HG02884 (cell line): Measurements from ENCODE around the gene SYNPR.
A peak's percentile ranks its signal among the peaks of the same experiment; 100 is the strongest.

ENCODE experiments used
- ATAC-seq: cut with Tn5 transposase; IDR thresholded peaks from one replicate; pipeline ENCODE4 v1.9.1; 2021; ENCODE audit warnings: mild to moderate bottlenecking, moderate library complexity; ENCODE audit not compliant: unreplicated experiment

The SYNPR gene

GRCh38 chr3:63303238-63303637 lies 25.1 kb downstream of the SYNPR start:
- no peak for ATAC-seq

- ATAC-seq, result no peak
These were observed 26.3 kb downstream of the SYNPR start for GRCh38 chr3:63304421-63304820.

GRCh38 chr3:63308072-63308471 lies 30.0 kb downstream of the SYNPR start:
- no peak for ATAC-seq

- ATAC-seq, result no peak
These were observed 31.7 kb downstream of the SYNPR start for GRCh38 chr3:63309768-63310167.

GRCh38 chr3:63323766-63324165 lies 45.7 kb downstream of the SYNPR start:
- no peak for ATAC-seq

GRCh38 chr3:63324621-63325020 lies 46.5 kb downstream of the SYNPR start:
- ATAC-seq, result no peak

- no peak for ATAC-seq
These were observed 47.3 kb downstream of the SYNPR start for GRCh38 chr3:63325386-63325785.

- no peak for ATAC-seq
These were observed 50.3 kb downstream of the SYNPR start for GRCh38 chr3:63328365-63328764.

- no peak for ATAC-seq
These were observed 53.4 kb downstream of the SYNPR start for GRCh38 chr3:63331520-63331919.

- no peak for ATAC-seq
These were observed 55.7 kb downstream of the SYNPR start for GRCh38 chr3:63333815-63334214.

GRCh38 chr3:63338351-63338750 lies 60.2 kb downstream of the SYNPR start:
- ATAC-seq, result no peak

GRCh38 chr3:63343674-63344073 lies 65.6 kb downstream of the SYNPR start:
- no peak for ATAC-seq

- no peak for ATAC-seq
These were observed 66.6 kb downstream of the SYNPR start for GRCh38 chr3:63344661-63345060.

GRCh38 chr3:63349583-63350573 lies 71.8 kb downstream of the SYNPR start:
- no peak for ATAC-seq

GRCh38 chr3:63351159-63352007 lies 73.3 kb downstream of the SYNPR start:
- ATAC-seq, result peak; percentile 73

GRCh38 chr3:63352008-63352279 lies 73.8 kb downstream of the SYNPR start:
- no peak for ATAC-seq

- ATAC-seq, result no peak
These were observed 75.3 kb downstream of the SYNPR start for GRCh38 chr3:63353383-63353782.

- no peak for ATAC-seq
These were observed 76.1 kb downstream of the SYNPR start for GRCh38 chr3:63354160-63354559.

GRCh38 chr3:63355809-63356208 lies 77.7 kb downstream of the SYNPR start:
- no peak for ATAC-seq

GRCh38 chr3:63364495-63364894 lies 86.4 kb downstream of the SYNPR start:
- no peak for ATAC-seq

- no peak for ATAC-seq
These were observed 86.8 kb downstream of the SYNPR start for GRCh38 chr3:63364910-63365309.

- no peak for ATAC-seq
These were observed 87.6 kb downstream of the SYNPR start for GRCh38 chr3:63365671-63366070.
